Activated CD8-positive, alpha-beta T cell treated with anti-CD3 and anti-CD28 coated beads for 36 hours (primary cell): ENCODE data around the gene ZNF256. TPM values are rescaled to one million over a fixed set of nuclear protein-coding genes. Genes with fewer than 3 reads are reported as not detected.

ENCODE experiments used
- ATAC-seq: fragments of 200-7000 bp; cut with Tn5 transposase; one replicate; pipeline ENCODE4 v1.10.0; 2021; ENCODE audit warnings: mild to moderate bottlenecking, moderate library complexity
- CTCF ChIA-PET: fragments of 350-600 bp; sonication (Branson Sonifier 250); formaldehyde crosslinking; loops from one replicate; lab custom pipeline; 2021; ENCODE audit warnings: antibody characterized with exemption; lab: Charles Lee
- POLR2A ChIA-PET: fragments of 350-600 bp; sonication (Branson Sonifier 250); formaldehyde crosslinking; loops from one replicate; lab custom pipeline; 2021; ENCODE audit warnings: antibody characterized with exemption; lab: Charles Lee
- DNase-seq: peaks from one replicate; pipeline ENCODE4 v3.0.0-alpha.2; 2020
- H3K27ac Mint-ChIP-seq: one replicate; pipeline ENCODE4 v1.8.0; 2021; ENCODE audit warnings: mild to moderate bottlenecking, mixed read lengths
- H3K27me3 Mint-ChIP-seq: one replicate; pipeline ENCODE4 v1.8.0; 2021; ENCODE audit warnings: mixed read lengths
- H3K36me3 Mint-ChIP-seq: one replicate; pipeline ENCODE4 v1.8.0; 2021; ENCODE audit warnings: low read depth, mixed read lengths
- H3K4me1 Mint-ChIP-seq: one replicate; pipeline ENCODE4 v1.8.0; 2021; ENCODE audit warnings: low read depth, mixed read lengths
- H3K4me3 Mint-ChIP-seq: one replicate; pipeline ENCODE4 v1.8.0; 2021; ENCODE audit warnings: mild to moderate bottlenecking, moderate library complexity, mixed read lengths
- H3K9me3 Mint-ChIP-seq: one replicate; pipeline ENCODE4 v1.8.0; 2021; ENCODE audit warnings: mixed read lengths
- intact Hi-C: fragments of 100-400 bp; cut with micrococcal nuclease; formaldehyde crosslinking; loops from one replicate; pipeline ENCODE4 v1.10.0; 2022
- total RNA-seq, 2 experiments: library from RNA; stranded (reverse); gene quantifications; one replicate each; pipeline ENCODE4 v1.2.3, GENCODE V29; 2021
- TF ChIP-seq, protein P1 (sequence below): fragments of 200-600 bp; IDR thresholded peaks from one replicate; pipeline ENCODE4 v1.8.0; 2022; ENCODE audit warnings: antibody characterized with exemption, mild to moderate bottlenecking

ZNF256 gene
- total RNA-seq, 2 experiments from 2014 or later: 5.9 to 6.2 TPM

DNA sequence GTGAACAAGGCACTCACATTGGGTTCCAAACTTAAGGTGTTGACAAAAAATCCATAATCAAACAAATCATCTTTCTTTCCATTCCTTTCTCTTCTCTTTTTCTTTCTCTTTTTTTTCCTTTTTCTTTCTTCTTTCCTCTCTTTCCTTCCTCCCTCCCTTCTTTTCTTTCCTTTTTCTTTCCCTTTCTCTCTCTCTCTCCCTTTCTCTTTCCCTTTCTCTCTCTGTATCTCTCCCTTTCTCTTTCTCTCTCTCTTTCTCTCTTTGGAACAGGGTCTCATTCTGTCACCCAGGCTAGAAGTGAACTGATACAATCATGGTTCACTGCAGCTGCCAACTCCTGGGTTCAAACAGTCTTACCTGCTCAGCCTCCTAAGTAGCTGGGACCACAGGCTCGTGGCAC is 14.3 kb upstream of the ZNF256 start:
- H3K9me3 Mint-ChIP-seq: peaks cover 35% of the 10 kb centered on the region
- CTCF ChIA-PET: interaction anchor here (0.6 kb wide), 1 partner anchor 243 kb away, joined by 3 read pairs; no protein-coding TSS in a partner anchor

DNA sequence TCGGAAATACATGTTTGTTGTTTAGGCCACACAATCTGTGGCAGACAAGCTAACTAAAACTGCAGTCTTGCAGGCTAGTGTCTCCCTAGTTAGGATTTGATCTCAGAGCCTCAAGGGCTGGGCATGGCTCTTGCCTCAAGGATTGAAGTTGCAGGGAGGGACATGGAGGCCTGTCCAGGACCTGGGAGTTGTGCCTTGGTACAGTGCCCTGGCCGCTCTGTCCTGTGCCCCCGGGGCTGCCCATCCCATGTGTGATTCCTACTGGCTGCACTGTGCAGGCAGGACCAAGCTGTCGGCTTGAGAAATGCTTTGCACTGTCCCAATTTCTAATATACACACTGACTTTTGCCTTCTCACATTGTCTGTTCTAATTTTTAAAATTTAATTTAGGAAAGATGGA is 7.5 kb upstream of the ZNF256 start:
- ChIA-PET CTCF (no interaction called here), POLR2A (no interaction called here)
- TF ChIP-seq, protein P1, sequence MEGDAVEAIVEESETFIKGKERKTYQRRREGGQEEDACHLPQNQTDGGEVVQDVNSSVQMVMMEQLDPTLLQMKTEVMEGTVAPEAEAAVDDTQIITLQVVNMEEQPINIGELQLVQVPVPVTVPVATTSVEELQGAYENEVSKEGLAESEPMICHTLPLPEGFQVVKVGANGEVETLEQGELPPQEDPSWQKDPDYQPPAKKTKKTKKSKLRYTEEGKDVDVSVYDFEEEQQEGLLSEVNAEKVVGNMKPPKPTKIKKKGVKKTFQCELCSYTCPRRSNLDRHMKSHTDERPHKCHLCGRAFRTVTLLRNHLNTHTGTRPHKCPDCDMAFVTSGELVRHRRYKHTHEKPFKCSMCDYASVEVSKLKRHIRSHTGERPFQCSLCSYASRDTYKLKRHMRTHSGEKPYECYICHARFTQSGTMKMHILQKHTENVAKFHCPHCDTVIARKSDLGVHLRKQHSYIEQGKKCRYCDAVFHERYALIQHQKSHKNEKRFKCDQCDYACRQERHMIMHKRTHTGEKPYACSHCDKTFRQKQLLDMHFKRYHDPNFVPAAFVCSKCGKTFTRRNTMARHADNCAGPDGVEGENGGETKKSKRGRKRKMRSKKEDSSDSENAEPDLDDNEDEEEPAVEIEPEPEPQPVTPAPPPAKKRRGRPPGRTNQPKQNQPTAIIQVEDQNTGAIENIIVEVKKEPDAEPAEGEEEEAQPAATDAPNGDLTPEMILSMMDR: no peak
- H3K27me3 Mint-ChIP-seq: no peaks in the 10 kb centered on the region
- peaks cover 31% of the 10 kb centered on the region for H3K9me3 Mint-ChIP-seq
- no peak overlapping the region for H3K4me3 Mint-ChIP-seq
- DNase-seq: no peak
- H3K36me3 Mint-ChIP-seq: peaks cover 14% of the 10 kb centered on the region
- H3K27ac Mint-ChIP-seq: no peak overlapping the region
- ATAC-seq: no peak
- no peaks in the 10 kb centered on the region for H3K4me1 Mint-ChIP-seq
- intact Hi-C loops: loop anchor here (10.0 kb wide), 1 partner anchor 50 kb away; the partner anchor contains the start of gene ZNF606

More for the DNA sequence above, 14.3 kb upstream of the ZNF256 start:
- Mint-ChIP-seq H3K4me3 (no peak overlapping the region), H3K4me1 (no peaks in the 10 kb centered on the region), H3K36me3 (peaks cover 32% of the 10 kb centered on the region), H3K27ac (no peak overlapping the region), H3K27me3 (no peaks in the 10 kb centered on the region)
- POLR2A ChIA-PET: interaction anchor here (0.6 kb wide), 1 partner anchor 107 kb away, joined by 3 read pairs; no protein-coding TSS in a partner anchor
- no peak for DNase-seq
- no peak for ATAC-seq
- intact Hi-C loops: no loop called here
- TF ChIP-seq, protein P1: no peak

DNA sequence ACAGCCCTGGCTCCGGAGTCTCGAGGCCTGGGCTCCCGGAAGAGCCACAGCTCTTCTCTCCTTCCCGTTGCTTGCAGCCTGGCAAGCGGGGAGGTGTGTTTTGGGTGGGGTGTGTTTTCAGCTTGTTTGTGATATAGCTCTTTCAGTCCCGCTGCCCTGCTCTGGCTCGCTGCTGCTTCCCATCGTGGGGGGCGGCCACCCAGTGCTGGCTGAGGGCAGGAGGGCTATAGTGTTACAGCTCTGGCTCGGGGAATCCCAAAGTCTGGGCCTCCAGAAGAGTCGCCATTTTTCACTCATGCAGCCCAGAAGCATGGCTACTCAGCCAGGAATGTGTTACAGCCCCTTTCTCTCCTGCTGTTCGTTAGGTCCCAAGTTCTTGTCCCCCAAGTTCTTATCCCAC is 2.2 kb upstream of the ZNF256 start:
- Mint-ChIP-seq H3K36me3 (peaks cover 24% of the 10 kb centered on the region), H3K9me3 (peaks cover 31% of the 10 kb centered on the region), H3K4me3 (no peak overlapping the region), H3K27me3 (no peaks in the 10 kb centered on the region), H3K4me1 (peaks cover 14% of the 10 kb centered on the region), H3K27ac (no peak overlapping the region)
- TF ChIP-seq, protein P1: no peak
- ATAC-seq (no peak), DNase-seq (no peak)
- CTCF ChIA-PET: no interaction called here
- intact Hi-C loops: loop anchor here (10.0 kb wide), 1 partner anchor 55 kb away; the partner anchor contains the start of gene ZNF606
- POLR2A ChIA-PET: no interaction called here

DNA sequence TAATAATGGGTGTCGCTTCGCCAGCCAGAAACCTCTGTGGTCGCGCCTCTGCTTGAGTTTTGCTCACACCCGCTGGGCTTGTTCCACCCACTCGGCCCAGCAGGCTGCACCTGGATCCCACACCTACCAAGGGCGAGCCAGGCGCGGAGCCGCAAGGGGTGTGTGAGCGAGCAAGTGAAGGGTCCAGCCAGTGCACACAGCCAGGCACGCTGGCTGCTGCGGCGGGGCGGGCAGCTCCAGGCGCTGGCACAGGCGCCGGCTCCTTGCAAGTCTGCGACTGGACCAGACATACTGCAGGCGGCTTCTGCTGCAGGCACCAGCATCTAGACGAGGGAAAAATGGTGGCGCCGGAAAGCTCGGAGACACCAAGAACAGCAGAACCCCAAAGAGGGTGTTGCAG is 1.8 kb upstream of the ZNF256 start:
- Mint-ChIP-seq H3K27ac (no peak overlapping the region), H3K36me3 (peaks cover 28% of the 10 kb centered on the region), H3K27me3 (no peaks in the 10 kb centered on the region), H3K4me1 (peaks cover 14% of the 10 kb centered on the region), H3K9me3 (peaks cover 32% of the 10 kb centered on the region), H3K4me3 (no peak overlapping the region)
- intact Hi-C loops: no loop called here
- DNase-seq (no peak), ATAC-seq (no peak)
- ChIA-PET POLR2A (no interaction called here), CTCF (interaction anchor here (0.8 kb wide), 1 partner anchor 29 kb away, joined by 3 read pairs; no protein-coding TSS in a partner anchor)
- TF ChIP-seq, protein P1: no peak

DNA sequence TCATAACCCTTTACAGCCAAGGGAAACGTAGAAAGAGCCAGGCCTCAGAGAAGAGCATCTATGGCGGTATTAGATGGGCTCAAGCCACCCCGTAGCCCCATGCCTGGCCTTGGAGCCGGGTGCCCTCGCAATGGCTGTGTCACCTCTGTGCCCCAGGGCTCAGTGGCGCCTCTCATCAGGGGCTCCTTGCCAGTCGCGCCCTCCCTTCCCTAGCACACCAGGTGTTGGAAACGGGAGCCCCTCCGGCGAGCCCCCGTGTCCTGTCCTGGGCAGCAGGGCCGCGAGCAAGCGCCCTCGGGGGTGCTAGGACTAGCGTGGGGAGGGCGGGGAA is 453 bp downstream of the ZNF256 start:
- intact Hi-C loops: no loop called here
- H3K36me3 Mint-ChIP-seq: peaks cover 51% of the 10 kb centered on the region
- ChIA-PET POLR2A (interaction anchor here (1.9 kb wide), 1 partner anchor 58 kb away, joined by 5 read pairs; the partner anchor contains the start of gene ZNF814), CTCF (no interaction called here)
- H3K4me3 Mint-ChIP-seq: peak overlapping the region; percentile 94
- peak overlapping the region; percentile 96 for H3K27ac Mint-ChIP-seq
- ATAC-seq (peak; percentile 14), DNase-seq (no peak)
- TF ChIP-seq, protein P1: no peak
- H3K9me3 Mint-ChIP-seq: peaks cover 44% of the 10 kb centered on the region
- no peaks in the 10 kb centered on the region for H3K27me3 Mint-ChIP-seq
- peaks cover 14% of the 10 kb centered on the region for H3K4me1 Mint-ChIP-seq
